Mucosa of descending colon (tissue), 3 donors: ENCODE results near the gene RNPS1. TPM values are rescaled to one million over a fixed set of nuclear protein-coding genes. Genes with fewer than 3 reads are reported as not detected.
A peak's percentile ranks its signal among the peaks of the same experiment; 100 is the strongest.

Source experiments
- ATAC-seq: fragments of 200-7000 bp; cut with Tn5 transposase; one replicate; pipeline ENCODE4 v1.9.1; 2020; ENCODE audit warnings: mild to moderate bottlenecking, moderate library complexity
- DNase-seq, 3 donors: peaks; one replicate each; pipeline ENCODE4 v3.0.0-alpha.2; 2020
- H3K36me3 ChIP-seq: fragments of 200-600 bp; one replicate; pipeline ENCODE4 v1.8.0; 2021; ENCODE audit warnings: low read depth, mild to moderate bottlenecking
- H3K4me1 ChIP-seq: fragments of 200-600 bp; one replicate; pipeline ENCODE4 v1.8.0; 2021; ENCODE audit warnings: low read depth, mild to moderate bottlenecking
- H3K4me3 ChIP-seq: fragments of 200-600 bp; one replicate; pipeline ENCODE4 v1.8.0; 2021; ENCODE audit warnings: mild to moderate bottlenecking
- H3K9me3 ChIP-seq: fragments of 200-600 bp; one replicate; pipeline ENCODE4 v1.8.0; 2021; ENCODE audit warnings: mild to moderate bottlenecking
- intact Hi-C, 2 donors: fragments of 100-400 bp; cut with DNase I in 1 of 2; cut with micrococcal nuclease in 1 of 2; formaldehyde crosslinking; loops; one replicate each; pipeline versions ENCODE4 v1.11.0 to v1.11.1; 2022; cut with DNase I, micrococcal nuclease
- total RNA-seq, 3 donors: library from RNA; stranded (reverse); fragmentation: NEBNext Ultra II Directional in 2 of 3; extraction: Animal tissue kit (Norgen Biotek cat#: 25700) in 2 of 3; gene quantifications; one replicate each; pipeline versions ENCODE4 v1.2.1 to v1.2.4, GENCODE V29; 2021 to 2023
- TF ChIP-seq, protein P1 (sequence below): fragments of 200-600 bp; IDR thresholded peaks from one replicate; pipeline ENCODE4 v1.8.0; 2022; ENCODE audit warnings: antibody characterized with exemption, mild to moderate bottlenecking
- donor health status: DM: no; HTN: no; CAD: no; lungs with moderate emphysema.
- donor health status: DM: no; HTN: no; CAD: no.
- donor health status: DM: no; HTN: yes; CAD: no.

Gene RNPS1
- total RNA-seq, 3 donors from 2014 or later, result 125 to 144 (median 125) TPM

DNA sequence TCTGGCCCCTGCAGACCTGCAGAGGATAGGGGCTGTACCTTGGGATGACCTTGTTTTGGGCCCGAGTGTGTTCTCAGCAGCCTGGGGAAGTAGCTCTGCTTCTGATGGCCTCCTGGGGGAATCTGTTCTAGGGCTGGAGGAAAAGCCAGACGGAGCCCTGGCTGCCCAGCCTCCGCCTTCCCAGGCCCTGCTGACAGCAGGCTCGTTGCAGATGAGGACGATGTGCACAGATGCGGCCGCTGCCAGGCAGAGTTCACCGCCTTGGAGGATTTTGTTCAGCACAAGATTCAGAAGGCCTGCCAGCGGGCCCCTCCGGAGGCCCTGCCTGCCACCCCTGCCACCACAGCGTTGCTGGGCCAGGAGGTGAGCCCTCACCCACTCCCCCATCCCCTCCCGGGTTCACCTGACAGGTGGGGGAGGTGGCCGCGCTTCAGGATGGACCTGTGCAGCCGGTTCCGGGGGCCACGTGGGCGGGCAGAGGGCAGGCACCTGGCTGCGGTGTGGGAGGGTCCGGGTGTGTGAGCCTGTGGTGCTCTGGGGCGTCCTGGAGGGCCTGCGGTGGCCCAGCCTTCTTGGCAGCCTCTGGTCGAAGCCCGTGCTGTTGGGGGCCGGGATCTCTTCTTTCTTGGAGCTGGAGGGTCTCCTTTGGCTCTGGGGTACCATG lies 39.6 kb downstream of the RNPS1 start:
- Histone ChIP-seq H3K4me3 (no peak overlapping the region), H3K9me3 (no peaks in the 10 kb centered on the region), H3K36me3 (peaks cover 7% of the 10 kb centered on the region), H3K4me1 (peaks cover 22% of the 10 kb centered on the region)
- intact Hi-C loops, result no loop called here
- ATAC-seq, result no peak
- no peak for DNase-seq
- TF ChIP-seq, protein P1, sequence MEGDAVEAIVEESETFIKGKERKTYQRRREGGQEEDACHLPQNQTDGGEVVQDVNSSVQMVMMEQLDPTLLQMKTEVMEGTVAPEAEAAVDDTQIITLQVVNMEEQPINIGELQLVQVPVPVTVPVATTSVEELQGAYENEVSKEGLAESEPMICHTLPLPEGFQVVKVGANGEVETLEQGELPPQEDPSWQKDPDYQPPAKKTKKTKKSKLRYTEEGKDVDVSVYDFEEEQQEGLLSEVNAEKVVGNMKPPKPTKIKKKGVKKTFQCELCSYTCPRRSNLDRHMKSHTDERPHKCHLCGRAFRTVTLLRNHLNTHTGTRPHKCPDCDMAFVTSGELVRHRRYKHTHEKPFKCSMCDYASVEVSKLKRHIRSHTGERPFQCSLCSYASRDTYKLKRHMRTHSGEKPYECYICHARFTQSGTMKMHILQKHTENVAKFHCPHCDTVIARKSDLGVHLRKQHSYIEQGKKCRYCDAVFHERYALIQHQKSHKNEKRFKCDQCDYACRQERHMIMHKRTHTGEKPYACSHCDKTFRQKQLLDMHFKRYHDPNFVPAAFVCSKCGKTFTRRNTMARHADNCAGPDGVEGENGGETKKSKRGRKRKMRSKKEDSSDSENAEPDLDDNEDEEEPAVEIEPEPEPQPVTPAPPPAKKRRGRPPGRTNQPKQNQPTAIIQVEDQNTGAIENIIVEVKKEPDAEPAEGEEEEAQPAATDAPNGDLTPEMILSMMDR, result no peak

DNA sequence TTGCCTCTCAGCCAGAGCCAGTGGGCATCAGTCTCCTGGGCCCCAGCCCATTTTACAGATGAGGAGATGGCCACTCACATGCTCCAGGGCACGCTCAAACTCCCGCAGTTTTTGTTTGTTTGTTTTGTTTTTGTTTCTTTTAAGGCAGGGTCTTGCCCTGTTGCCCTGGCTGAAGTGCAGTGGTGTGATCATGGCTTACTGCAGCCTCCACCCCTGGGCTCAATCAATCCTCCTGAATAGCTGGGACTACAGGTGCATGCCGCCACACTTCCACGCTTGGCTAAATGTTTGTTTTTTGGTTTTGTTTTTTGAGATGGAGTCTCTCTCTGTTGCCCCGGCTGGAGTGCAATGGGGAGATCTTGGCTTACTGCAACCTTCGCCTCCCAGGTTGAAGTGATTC lies 41.0 kb downstream of the RNPS1 start:
- no peaks in the 10 kb centered on the region for H3K9me3 ChIP-seq
- ATAC-seq (no peak), DNase-seq (no peak)
- no peak overlapping the region for H3K4me3 ChIP-seq
- H3K36me3 ChIP-seq, result peaks cover 4% of the 10 kb centered on the region
- TF ChIP-seq, protein P1, result no peak
- peaks cover 23% of the 10 kb centered on the region for H3K4me1 ChIP-seq
- intact Hi-C loops, result no loop called here

DNA sequence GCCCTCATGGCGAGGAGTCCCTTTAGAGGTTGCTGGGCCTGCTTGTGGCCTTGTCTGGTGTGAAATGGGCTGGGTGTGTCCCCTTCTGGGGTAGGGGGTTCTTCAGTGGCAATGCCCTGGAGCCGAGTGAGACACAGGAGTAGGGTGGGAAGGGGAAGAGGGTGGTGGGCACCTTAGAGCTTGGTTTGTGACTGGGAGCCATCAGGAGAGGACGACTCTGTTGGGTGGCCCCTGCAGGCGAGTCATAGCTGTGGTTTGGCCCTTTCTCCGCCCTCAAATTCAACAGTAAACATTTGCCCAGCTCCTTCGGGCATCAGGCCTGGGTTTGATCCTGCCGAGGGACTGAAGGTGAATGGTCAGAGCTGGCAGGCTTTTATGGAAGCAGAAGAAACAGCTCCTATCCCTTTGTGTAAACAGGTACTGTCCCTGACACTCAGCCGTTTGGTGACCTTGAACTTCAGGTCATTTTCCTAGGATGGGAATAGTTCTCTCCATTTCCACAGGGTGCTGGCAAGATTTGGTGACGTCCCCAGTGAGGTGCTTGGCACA lies 41.6 kb downstream of the RNPS1 start:
- Histone ChIP-seq H3K36me3 (peaks cover 4% of the 10 kb centered on the region), H3K4me1 (peaks cover 23% of the 10 kb centered on the region), H3K9me3 (no peaks in the 10 kb centered on the region), H3K4me3 (no peak overlapping the region)
- TF ChIP-seq, protein P1, result no peak
- intact Hi-C loops, result no loop called here
- ATAC-seq, result no peak
- DNase-seq, result peak in 2 of 3 donors; percentile 49 to 57

DNA sequence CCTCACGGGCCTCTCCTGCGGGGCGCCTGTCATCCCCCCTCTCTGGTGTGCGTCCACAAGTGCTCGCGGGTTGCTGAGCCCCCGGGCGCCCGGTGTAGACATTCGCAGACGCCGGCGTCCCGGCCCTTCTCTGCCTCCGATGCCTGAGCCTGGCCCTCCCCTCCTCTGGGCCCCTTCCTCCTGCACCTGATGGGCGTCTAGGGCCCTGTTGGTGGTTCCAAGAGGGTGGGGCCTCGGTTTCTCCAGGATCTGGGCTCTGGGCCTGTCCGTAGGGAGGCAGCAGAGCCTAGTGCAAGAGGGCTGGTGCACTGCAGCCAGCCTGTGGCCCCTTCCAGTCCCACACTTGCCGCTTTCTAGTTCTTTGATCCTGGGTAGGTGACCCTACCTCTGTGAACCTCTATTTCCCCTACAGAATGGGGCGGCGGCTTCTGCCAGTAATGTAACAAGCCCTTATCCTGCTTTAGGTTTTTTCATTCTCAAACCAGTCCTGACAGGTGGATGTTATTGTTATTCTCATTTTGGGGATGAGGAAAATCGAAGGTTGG lies 43.9 kb downstream of the RNPS1 start:
- peak overlapping the region; percentile 38 for H3K4me3 ChIP-seq
- no peaks in the 10 kb centered on the region for H3K9me3 ChIP-seq
- intact Hi-C loops, result no loop called here
- DNase-seq, result peak; percentile 60 to 75 (median 74)
- H3K4me1 ChIP-seq, result peaks cover 23% of the 10 kb centered on the region
- H3K36me3 ChIP-seq, result peaks cover 4% of the 10 kb centered on the region
- ATAC-seq, result peak; percentile 64
- TF ChIP-seq, protein P1, result no peak

DNA sequence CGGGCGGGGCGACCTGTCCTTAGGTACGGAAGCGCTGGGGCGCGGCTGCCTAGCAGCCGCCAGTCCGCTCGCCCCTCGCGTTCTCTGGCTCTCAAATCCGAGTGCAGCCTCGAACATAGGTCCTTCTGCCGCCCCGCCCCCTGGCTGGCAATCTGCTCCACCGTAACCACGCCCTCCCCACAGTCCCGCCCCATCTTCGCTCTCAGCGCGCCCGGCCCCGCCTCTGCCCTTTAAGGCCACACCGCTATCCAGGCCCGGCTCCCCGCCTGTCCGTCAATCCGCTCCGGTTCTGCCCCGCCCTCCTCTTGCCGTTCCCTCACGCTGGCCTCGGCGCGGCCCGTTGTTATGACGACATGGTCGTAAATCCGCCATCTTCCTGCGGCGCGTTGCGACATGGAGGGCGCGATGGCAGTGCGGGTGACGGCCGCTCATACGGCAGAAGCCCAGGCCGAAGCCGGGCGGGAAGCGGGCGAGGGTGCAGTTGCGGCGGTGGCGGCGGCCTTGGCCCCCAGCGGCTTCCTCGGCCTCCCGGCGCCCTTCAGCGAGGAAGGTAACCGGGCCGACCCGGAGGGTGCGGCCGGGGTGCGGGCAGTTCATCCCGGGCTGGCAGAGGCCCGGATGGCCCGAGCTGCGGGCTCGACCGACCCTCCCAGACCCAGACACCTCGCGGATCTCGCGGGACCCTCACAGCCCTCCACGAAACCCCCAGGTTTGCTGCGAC lies 44.5 kb downstream of the RNPS1 start, which contains the start of gene E4F1:
Gene E4F1 (plus strand): TSS at position 371 of the 721 bp plus-strand sequence. CDS start 23 bp downstream, at position 394.
- H3K4me3 ChIP-seq, result peak within 1 kb of the TSS; percentile 38
- ATAC-seq (peak; percentile 97), DNase-seq (peak; percentile 100)
- H3K9me3 ChIP-seq, result no peaks in the 10 kb centered on the region
- intact Hi-C loops, result no loop called here
- no peaks in the 10 kb centered on the region for H3K36me3 ChIP-seq
- TF ChIP-seq, protein P1, result peak; percentile 17
- H3K4me1 ChIP-seq, result peaks cover 23% of the 10 kb centered on the region
